PFSK-1 (cell line): ENCODE data around the gene CNTN4.

Source experiments
- FOXP2 ChIP-seq: optimal IDR thresholded peaks from 2 replicates; pipeline ENCODE3; 2011; ENCODE audit warnings: borderline replicate concordance, control low read depth, inconsistent platforms; ENCODE audit not compliant: insufficient read depth; ENCODE audit errors: extremely low read length, extremely low read depth
- POLR2AphosphoS5 ChIP-seq: IDR thresholded peaks from 2 replicates; pipeline ENCODE4 v1.6.1; 2012; ENCODE audit warnings: low read depth, mild to moderate bottlenecking, control low read depth, low read length, moderate library complexity
- TAF1 ChIP-seq: IDR thresholded peaks from 2 replicates; pipeline ENCODE4 v1.6.1; 2012; ENCODE audit warnings: low read length, control low read depth, borderline replicate concordance; ENCODE audit not compliant: insufficient read depth
- TF ChIP-seq, protein P1 (sequence below), 2 experiments: IDR thresholded peaks; 2 replicates each; pipeline versions ENCODE4 v1.6.1 to v1.8.0; 2011 to 2012; ENCODE audit warnings: low read depth in 2 of 2, low read length in 2 of 2, control low read depth in 1 of 2, inconsistent platforms in 1 of 2, mild to moderate bottlenecking in 1 of 2, moderate library complexity in 1 of 2; ENCODE audit not compliant: insufficient read depth in 1 of 2

DNA sequence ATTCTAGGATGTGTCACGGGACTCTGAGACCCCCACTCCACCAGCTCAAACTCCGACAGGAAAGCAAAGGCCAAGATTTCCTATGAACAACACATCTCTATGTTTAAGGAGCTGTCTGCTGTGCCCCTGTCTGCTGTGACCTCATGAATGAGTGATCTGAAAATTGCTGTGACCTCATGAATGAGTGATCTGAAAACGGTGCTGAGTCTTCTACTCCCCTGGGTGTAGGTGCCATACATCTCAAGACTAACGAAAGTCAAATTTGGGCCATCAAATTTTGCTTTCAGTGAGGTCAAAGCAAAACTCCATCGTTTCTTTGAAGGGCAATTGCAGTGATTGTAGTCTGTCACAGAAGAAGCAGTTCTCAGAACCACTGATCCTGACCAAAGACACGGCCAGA, 987.1 kb downstream of the CNTN4 start:
- TF ChIP-seq POLR2AphosphoS5 (no peak), TAF1 (no peak), FOXP2 (no peak)
- TF ChIP-seq, protein P1, sequence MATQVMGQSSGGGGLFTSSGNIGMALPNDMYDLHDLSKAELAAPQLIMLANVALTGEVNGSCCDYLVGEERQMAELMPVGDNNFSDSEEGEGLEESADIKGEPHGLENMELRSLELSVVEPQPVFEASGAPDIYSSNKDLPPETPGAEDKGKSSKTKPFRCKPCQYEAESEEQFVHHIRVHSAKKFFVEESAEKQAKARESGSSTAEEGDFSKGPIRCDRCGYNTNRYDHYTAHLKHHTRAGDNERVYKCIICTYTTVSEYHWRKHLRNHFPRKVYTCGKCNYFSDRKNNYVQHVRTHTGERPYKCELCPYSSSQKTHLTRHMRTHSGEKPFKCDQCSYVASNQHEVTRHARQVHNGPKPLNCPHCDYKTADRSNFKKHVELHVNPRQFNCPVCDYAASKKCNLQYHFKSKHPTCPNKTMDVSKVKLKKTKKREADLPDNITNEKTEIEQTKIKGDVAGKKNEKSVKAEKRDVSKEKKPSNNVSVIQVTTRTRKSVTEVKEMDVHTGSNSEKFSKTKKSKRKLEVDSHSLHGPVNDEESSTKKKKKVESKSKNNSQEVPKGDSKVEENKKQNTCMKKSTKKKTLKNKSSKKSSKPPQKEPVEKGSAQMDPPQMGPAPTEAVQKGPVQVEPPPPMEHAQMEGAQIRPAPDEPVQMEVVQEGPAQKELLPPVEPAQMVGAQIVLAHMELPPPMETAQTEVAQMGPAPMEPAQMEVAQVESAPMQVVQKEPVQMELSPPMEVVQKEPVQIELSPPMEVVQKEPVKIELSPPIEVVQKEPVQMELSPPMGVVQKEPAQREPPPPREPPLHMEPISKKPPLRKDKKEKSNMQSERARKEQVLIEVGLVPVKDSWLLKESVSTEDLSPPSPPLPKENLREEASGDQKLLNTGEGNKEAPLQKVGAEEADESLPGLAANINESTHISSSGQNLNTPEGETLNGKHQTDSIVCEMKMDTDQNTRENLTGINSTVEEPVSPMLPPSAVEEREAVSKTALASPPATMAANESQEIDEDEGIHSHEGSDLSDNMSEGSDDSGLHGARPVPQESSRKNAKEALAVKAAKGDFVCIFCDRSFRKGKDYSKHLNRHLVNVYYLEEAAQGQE (IDR thresholded peaks at IDR 0.05; ENCODE audit: insufficient read depth in 1 of 2, low read depth in 2 of 2, low read length in 2 of 2), result no peak
